Stimulated activated CD4-positive, alpha-beta T cell treated with anti-CD3 and anti-CD28 coated beads, Interleukin-1b, Interleukin-23, amount 100 ng/mL, for 48 hours (primary cell): Measurements from ENCODE around the gene ZKSCAN1.
A peak's percentile ranks its signal among the peaks of the same experiment; 100 is the strongest.
"Not testable (repeated sequence)": the region's sequence is repeated elsewhere in the genome, so short reads cannot be mapped to it uniquely, and the experiment has no call there.

Experiments
- DNase-seq: peaks from one replicate; pipeline ENCODE4 v3.0.0-alpha.2; 2020

Gene ZKSCAN1

GRCh38 chr7:100015232-100016214, at the start of gene ZKSCAN1:
Gene ZKSCAN1, plus strand, starts transcription at chr7:100015596. Its CDS starts 7,911 bp downstream, at chr7:100023507.
- peak; percentile 87 for DNase-seq

- no peak for DNase-seq
These were observed 46.1 kb upstream of the ZKSCAN1 start for GRCh38 chr7:99969298-99969697.

- DNase-seq = not testable (repeated sequence)
These were observed 45.6 kb upstream of the ZKSCAN1 start for GRCh38 chr7:99969813-99970212.

- DNase-seq = no peak
These were observed 44.2 kb upstream of the ZKSCAN1 start for GRCh38 chr7:99971242-99971641.

GRCh38 chr7:99973817-99974216, 41.6 kb upstream of the ZKSCAN1 start:
- DNase-seq = not testable (repeated sequence)

- DNase-seq = no peak
These were observed 40.7 kb upstream of the ZKSCAN1 start for GRCh38 chr7:99974681-99975080.

- DNase-seq = no peak
These were observed 39.4 kb upstream of the ZKSCAN1 start, which contains the start of gene AZGP1 for GRCh38 chr7:99975782-99976521. Gene AZGP1, minus strand, starts transcription at chr7:99976031. Its CDS starts 11 bp downstream, at chr7:99976020.

- no peak for DNase-seq
These were observed 38.8 kb upstream of the ZKSCAN1 start for GRCh38 chr7:99976626-99977025.

GRCh38 chr7:99979814-99980225, 35.6 kb upstream of the ZKSCAN1 start:
- DNase-seq = peak; percentile 50

GRCh38 chr7:99980448-99980872, 34.9 kb upstream of the ZKSCAN1 start:
- not testable (repeated sequence) for DNase-seq

- DNase-seq = not testable (repeated sequence)
These were observed 34.3 kb upstream of the ZKSCAN1 start for GRCh38 chr7:99981066-99981465.

GRCh38 chr7:99984593-99984992, 30.8 kb upstream of the ZKSCAN1 start:
- no peak for DNase-seq

GRCh38 chr7:99987306-99987705, 28.1 kb upstream of the ZKSCAN1 start:
- not testable (repeated sequence) for DNase-seq

GRCh38 chr7:99987846-99988245, 27.6 kb upstream of the ZKSCAN1 start:
- DNase-seq = no peak

GRCh38 chr7:99990460-99990852, 24.9 kb upstream of the ZKSCAN1 start:
- DNase-seq = no peak

- not testable (repeated sequence) for DNase-seq
These were observed 23.9 kb upstream of the ZKSCAN1 start for GRCh38 chr7:99991543-99991942.

GRCh38 chr7:99992330-99993038, 22.9 kb upstream of the ZKSCAN1 start:
- no peak for DNase-seq

GRCh38 chr7:99994819-99995218, 20.6 kb upstream of the ZKSCAN1 start:
- no peak for DNase-seq

GRCh38 chr7:99996755-99997544, 18.4 kb upstream of the ZKSCAN1 start:
- DNase-seq = no peak

GRCh38 chr7:99997545-99998137, 17.8 kb upstream of the ZKSCAN1 start:
- DNase-seq = peak; percentile 70

GRCh38 chr7:100000239-100000638, 15.2 kb upstream of the ZKSCAN1 start:
- DNase-seq = no peak
